SK-N-SH (cell line): Measurements from ENCODE around the gene MADCAM1. TPM values are rescaled to one million over a fixed set of nuclear protein-coding genes. Genes with fewer than 3 reads are reported as not detected.

ENCODE experiments used
- CTCF ChIA-PET: fragments of 300-600, 350-600 bp; formaldehyde crosslinking; extraction: SDS; loops from one replicate; lab custom pipeline; 2021; lab: Yijun Ruan, JAX
- POLR2A ChIA-PET: fragments of 350-600 bp; sonication (Branson Sonifier 250); formaldehyde crosslinking; extraction: SDS; loops from one replicate; lab custom pipeline; 2020; ENCODE audit warnings: antibody characterized with exemption, inconsistent platforms; lab: Yijun Ruan, JAX
- DNase-seq: peaks from one replicate; pipeline ENCODE4 v3.0.0; 2012
- H2AFZ ChIP-seq: fragments of 200-600 bp; sonication (generic); 2 replicates; pipeline ENCODE4 v1.8.1; 2016; ENCODE audit warnings: antibody characterized with exemption, mild to moderate bottlenecking, low read depth
- H3F3A ChIP-seq: fragments of 200-600 bp; sonication (generic); replicated peaks from 2 replicates; pipeline ENCODE3; 2016; ENCODE audit warnings: antibody characterized with exemption, mild to moderate bottlenecking; ENCODE audit not compliant: insufficient read depth
- H3K27ac ChIP-seq, 2 experiments: fragments of 200-500 bp in 1 of 2; fragments of 200-600 bp in 1 of 2; sonication (Bioruptor generic) in 1 of 2; sonication (generic), shearing (Covaris generic) in 1 of 2; 2 replicates each; pipeline versions ENCODE4 v1.5.1 to v1.6.1; 2014 to 2016; ENCODE audit warnings: low read depth in 2 of 2, inconsistent platforms in 1 of 2, low read length in 1 of 2, mild to moderate bottlenecking in 1 of 2, mixed read lengths in 1 of 2
- H3K27me3 ChIP-seq: fragments of 200-600 bp; sonication (generic), shearing (Covaris generic); 2 replicates; pipeline ENCODE4 v1.6.1; 2016; ENCODE audit warnings: mixed run types; ENCODE audit not compliant: insufficient read depth
- H3K36me3 ChIP-seq, 2 experiments: fragments of 200-500 bp in 1 of 2; fragments of 200-600 bp in 1 of 2; sonication (Bioruptor generic) in 1 of 2; sonication (generic) in 1 of 2; replicated peaks in 1 of 2; 2 replicates each; pipeline versions ENCODE3 to v1.5.1; 2014 to 2016; ENCODE audit warnings: low read length in 1 of 2, mild to moderate bottlenecking in 1 of 2; ENCODE audit not compliant: insufficient read depth in 2 of 2, control insufficient read depth in 1 of 2
- H3K4me1 ChIP-seq, 2 experiments: fragments of 200-500 bp in 1 of 2; fragments of 200-600 bp in 1 of 2; sonication (Bioruptor generic) in 1 of 2; sonication (generic), shearing (Covaris generic) in 1 of 2; 2 replicates each; pipeline versions ENCODE4 v1.5.1 to v1.6.1; 2014 to 2016; ENCODE audit warnings: low read depth in 1 of 2, low read length in 1 of 2, mixed run types in 1 of 2; ENCODE audit not compliant: insufficient read depth in 2 of 2, control insufficient read depth in 1 of 2
- H3K4me2 ChIP-seq: fragments of 200-600 bp; sonication (generic), shearing (Covaris generic); 2 replicates; pipeline ENCODE4 v1.6.1; 2017; ENCODE audit warnings: mixed run types
- H3K4me3 ChIP-seq, 2 experiments: fragments of 200-500 bp in 1 of 2; fragments of 200-600 bp in 1 of 2; sonication (Bioruptor generic) in 1 of 2; sonication (generic), shearing (Covaris generic) in 1 of 2; 2 replicates each; pipeline versions ENCODE4 v1.5.1 to v1.8.1; 2014 to 2016; ENCODE audit warnings: low read depth in 2 of 2, inconsistent platforms in 1 of 2, low read length in 1 of 2, mild to moderate bottlenecking in 1 of 2, mixed read lengths in 1 of 2, moderate library complexity in 1 of 2
- H3K79me2 ChIP-seq: fragments of 200-600 bp; sonication (generic); 2 replicates; pipeline ENCODE4 v1.8.1; 2017; ENCODE audit warnings: mild to moderate bottlenecking; ENCODE audit not compliant: insufficient read depth
- H3K9ac ChIP-seq: fragments of 200-600 bp; sonication (generic); 2 replicates; pipeline ENCODE4 v1.6.1; 2017; ENCODE audit warnings: mixed run types
- H3K9me2 ChIP-seq: fragments of 200-600 bp; sonication (generic); 2 replicates; pipeline ENCODE4 v1.6.1; 2017; ENCODE audit warnings: mixed run types
- H3K9me3 ChIP-seq: fragments of 200-600 bp; sonication (generic); 2 replicates; pipeline ENCODE4 v1.6.1; 2017; ENCODE audit warnings: mixed run types, mild to moderate bottlenecking, moderate library complexity
- H4K20me1 ChIP-seq: fragments of 200-600 bp; sonication (generic); 2 replicates; pipeline ENCODE4 v1.6.1; 2017; ENCODE audit warnings: mild to moderate bottlenecking, mixed run types; ENCODE audit not compliant: insufficient read depth
- CTCF ChIP-seq: fragments of 200-600 bp; sonication (generic); IDR thresholded peaks from 2 replicates; pipeline ENCODE4 v1.6.1; 2017; ENCODE audit warnings: antibody characterized with exemption, mild to moderate bottlenecking, moderate library complexity
- EP300 ChIP-seq, 2 experiments: IDR thresholded peaks; 2 replicates each; pipeline versions ENCODE4 v1.4.0 to v1.6.1; 2012; ENCODE audit warnings: borderline replicate concordance in 1 of 2, low read depth in 1 of 2, low read length in 1 of 2
- EZH2phosphoT487 ChIP-seq: fragments of 200-600 bp; sonication (generic); IDR thresholded peaks from 2 replicates; pipeline ENCODE4 v1.6.1; 2017; ENCODE audit warnings: low read depth, mixed run types, mild to moderate bottlenecking, antibody characterized with exemption, moderate library complexity, borderline replicate concordance
- GATA2 ChIP-seq: sonication (generic); formaldehyde crosslinking; IDR thresholded peaks from 2 replicates; pipeline ENCODE4 v1.5.0; 2020; ENCODE audit warnings: mild to moderate bottlenecking, missing genetic modification reagents
- IRF3 ChIP-seq: fragments of 150-350 bp; IDR thresholded peaks from 2 replicates; pipeline ENCODE4 v1.6.1; 2016; ENCODE audit warnings: mild to moderate bottlenecking, low read depth, low read length
- JUND ChIP-seq: IDR thresholded peaks from 2 replicates; pipeline ENCODE4 v1.4.0; 2012
- MEF2A ChIP-seq: IDR thresholded peaks from 2 replicates; pipeline ENCODE4 v1.4.0; 2012; ENCODE audit warnings: low read depth, borderline replicate concordance
- MXI1 ChIP-seq: IDR thresholded peaks from 2 replicates; pipeline ENCODE4 v1.6.1; 2012; ENCODE audit warnings: mild to moderate bottlenecking, low read depth, low read length, improper control_type of control experiment
- NRF1 ChIP-seq: IDR thresholded peaks from 2 replicates; pipeline ENCODE4 v1.6.1; 2012; ENCODE audit warnings: low read depth, mild to moderate bottlenecking, low read length
- POLR2AphosphoS5 ChIP-seq: IDR thresholded peaks from 2 replicates; pipeline ENCODE4 v1.6.1; 2012; ENCODE audit warnings: low read depth, low read length
- RAD21 ChIP-seq: IDR thresholded peaks from 2 replicates; pipeline ENCODE4 v1.6.1; 2012; ENCODE audit warnings: mild to moderate bottlenecking, low read length
- RCOR1 ChIP-seq: fragments of 150-350 bp; IDR thresholded peaks from 2 replicates; pipeline ENCODE4 v1.6.1; 2017; ENCODE audit warnings: antibody characterized with exemption, low read length
- REST ChIP-seq: IDR thresholded peaks from 2 replicates; pipeline ENCODE4 v1.6.1; 2012; ENCODE audit warnings: mild to moderate bottlenecking, low read depth, low read length, moderate library complexity
- SIN3A ChIP-seq: IDR thresholded peaks from 2 replicates; pipeline ENCODE4 v1.6.1; 2012; ENCODE audit warnings: low read depth, mild to moderate bottlenecking, low read length, moderate library complexity, borderline replicate concordance
- SMC3 ChIP-seq: IDR thresholded peaks from 2 replicates; pipeline ENCODE4 v1.6.1; 2012; ENCODE audit warnings: low read depth, low read length, improper control_type of control experiment
- WGBS: methylation state at CpG from one replicate; pipeline ENCODE4 v1.1.6; 2017; ENCODE audit warnings: low lambda C conversion rate; 5-methylcytosine and 5-hydroxymethylcytosine counted together
- polyA plus RNA-seq, 3 experiments: library from polyadenylated mRNA; depleted of rRNA; stranded (reverse); fragments of >200 nt; gene quantifications; 2 replicates each; pipeline ENCODE4 v1.2.3, GENCODE V29; 2012

The MADCAM1 gene
- polyA plus RNA-seq, 1 of the 3 experiments (the other 2 are of a cell fraction): 0.81 TPM

DNA sequence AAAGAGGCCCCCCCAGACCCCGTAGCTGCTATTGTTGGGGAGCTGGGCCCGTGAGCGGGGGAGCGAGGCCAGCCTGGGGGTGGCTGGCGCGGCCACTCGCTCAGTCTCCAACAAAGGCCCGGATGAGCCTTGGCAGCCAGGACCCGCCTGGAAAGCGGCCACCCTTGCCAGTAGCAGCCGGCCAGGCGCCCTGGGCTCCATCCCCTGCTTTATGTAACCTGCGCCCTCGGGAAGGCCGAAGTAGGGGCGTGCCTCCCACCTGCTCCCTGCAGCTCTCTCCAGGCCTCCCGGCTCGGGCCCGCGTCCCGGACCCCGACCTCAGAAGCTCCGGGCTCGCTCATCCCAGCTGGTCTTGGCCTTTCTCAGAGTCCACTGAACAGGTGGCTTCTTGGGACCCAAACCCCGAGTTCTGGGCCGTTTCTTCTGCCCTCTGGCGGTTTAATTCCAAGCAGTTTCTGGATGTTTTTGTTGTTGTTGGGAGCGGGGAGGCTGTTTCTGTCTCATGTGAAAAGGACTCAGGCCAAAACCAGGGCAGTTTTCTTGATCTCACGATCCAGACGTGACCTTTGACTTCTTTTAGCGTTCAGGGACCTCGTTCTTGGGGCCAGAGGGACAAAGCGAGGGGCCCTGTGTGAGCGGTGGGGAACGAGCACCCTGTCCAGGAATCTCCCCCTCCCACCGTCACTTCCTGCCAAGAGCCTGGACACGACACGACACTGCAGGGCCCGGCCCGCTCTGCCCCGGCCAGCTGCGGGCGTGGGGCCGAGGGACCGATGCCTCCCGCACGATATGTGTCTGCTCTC lies 36.5 kb downstream of the MADCAM1 start (continued):
- TF ChIP-seq NRF1: no peak

- H3K27me3 ChIP-seq: no peaks in the 10 kb centered on the region
- CTCF ChIA-PET: interaction anchor here (0.8 to 6.2 kb wide), 11 partner anchors 9 to 71 kb away, joined by 3 to 56 read pairs (median 4); partner anchors contain the start of gene TPGS1
- TF ChIP-seq SMC3 (no peak), MEF2A (no peak), SIN3A (no peak), GATA2 (CRISPR knock-in tag) (no peak)
- no peak for DNase-seq
- peaks cover 11 to 19% of the 10 kb centered on the region in 2 experiments; a peak in 2 of 4 replicates for H3K4me1 ChIP-seq
- POLR2A ChIA-PET: no interaction called here
- peaks cover 39% of the 10 kb centered on the region for H4K20me1 ChIP-seq
- 39% methylated on average over 10 of the region's 25 CpGs for WGBS
- H3K4me3 ChIP-seq: peak overlapping the region; percentile 75 to 94
- H3K9me3 ChIP-seq: no peaks in the 10 kb centered on the region
- H3K9ac ChIP-seq: peak overlapping the region; percentile 87
- H3K4me2 ChIP-seq: peak overlapping the region; percentile 99
- H3K27ac ChIP-seq: peak overlapping the region; percentile 76 to 81
- no peak overlapping the region for H2AFZ ChIP-seq
- H3K9me2 ChIP-seq: no peaks in the 10 kb centered on the region
- peaks cover 48% of the 10 kb centered on the region for H3K79me2 ChIP-seq
- H3F3A ChIP-seq: no peaks in the 10 kb centered on the region
- H3K36me3 ChIP-seq: peaks cover 0 to 22% of the 10 kb centered on the region in 2 experiments
Observed at GRCh38 chr19:533364-534058, 37.2 kb downstream of the MADCAM1 start.

DNA sequence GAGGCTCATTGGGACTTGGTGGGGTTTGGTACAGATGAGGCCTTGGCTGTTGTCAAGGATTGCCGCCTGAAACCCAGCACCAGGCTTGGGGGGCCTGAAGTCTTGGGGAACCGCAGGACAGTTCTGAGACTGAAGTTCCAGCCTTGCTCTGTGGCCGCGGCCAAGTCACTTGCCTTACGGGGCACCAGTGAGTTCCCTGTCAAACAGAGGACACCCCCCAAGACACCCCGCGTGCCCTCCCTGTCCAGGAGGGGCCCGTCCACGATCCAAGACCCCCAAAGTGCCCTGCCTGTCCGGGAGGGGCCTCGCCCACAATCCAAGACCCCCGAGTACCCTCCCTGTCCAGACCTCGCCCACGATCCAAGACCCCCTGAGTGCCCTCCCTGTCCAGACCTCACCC lies 37.8 kb downstream of the MADCAM1 start:
- peak overlapping the region in 1 of 2 experiments; percentile 94; a peak in 1 of 4 replicates for H3K4me3 ChIP-seq
- peak overlapping the region; percentile 87 for H3K9ac ChIP-seq
- H3K27ac ChIP-seq: peak overlapping the region in 1 of 2 experiments; percentile 76; a peak in 2 of 4 replicates
- H3K9me2 ChIP-seq: no peaks in the 10 kb centered on the region
- DNase-seq: no peak
- no peaks in the 10 kb centered on the region for H3F3A ChIP-seq
- peak overlapping the region; percentile 99 for H3K4me2 ChIP-seq
- peaks cover 39% of the 10 kb centered on the region for H4K20me1 ChIP-seq
- ChIA-PET POLR2A (no interaction called here), CTCF (interaction anchor here (0.8 to 1.0 kb wide), 2 partner anchors 10 to 38 kb away, joined by 3 to 4 read pairs; no protein-coding TSS in a partner anchor)
- no peak overlapping the region for H2AFZ ChIP-seq
- WGBS: 100% methylated on average over 2 of the region's 14 CpGs
- H3K4me1 ChIP-seq: peaks cover 11 to 19% of the 10 kb centered on the region in 2 experiments; a peak in 2 of 4 replicates
- H3K9me3 ChIP-seq: no peaks in the 10 kb centered on the region
- peaks cover 0 to 27% of the 10 kb centered on the region in 2 experiments for H3K36me3 ChIP-seq
- H3K79me2 ChIP-seq: peaks cover 50% of the 10 kb centered on the region
- no peaks in the 10 kb centered on the region for H3K27me3 ChIP-seq
- TF ChIP-seq NRF1: no peak
- no peak for TF ChIP-seq REST
- no peak for TF ChIP-seq IRF3
- TF ChIP-seq MXI1: no peak
- no peak for TF ChIP-seq RAD21
- TF ChIP-seq RCOR1: no peak
- TF ChIP-seq POLR2AphosphoS5: no peak
- TF ChIP-seq JUND: no peak
- TF ChIP-seq GATA2 (CRISPR knock-in tag): no peak
- TF ChIP-seq CTCF: no peak; the same call in 1 of the 2 replicates
- TF ChIP-seq EZH2phosphoT487: no peak
- no peak for TF ChIP-seq EP300 (IDR thresholded peaks at IDR 0.05; ENCODE audit: borderline replicate concordance in 1 of 2, low read depth in 1 of 2, low read length in 1 of 2)
